IMR-90 (cell line): ENCODE results near the gene DBP. TPM values are rescaled to one million over a fixed set of nuclear protein-coding genes. Genes with fewer than 3 reads are reported as not detected.

Experiments used
- ATAC-seq: fragments of 200-7000 bp; cut with Tn5 transposase; 2 replicates; pipeline ENCODE4 v1.9.1; 2020; ENCODE audit warnings: low read depth, mild to moderate bottlenecking, moderate library complexity
- BruUV-seq: library from RNA; stranded (reverse); fragments of 400-500 nt; replicated peaks from 2 replicates; lab custom pipeline; 2021; lab: Mats Ljungman, UMichigan
- CTCF ChIA-PET: fragments of 300-600 bp; formaldehyde crosslinking; extraction: SDS; loops from one replicate; lab custom pipeline; 2021; ENCODE audit warnings: antibody characterized with exemption; lab: Yijun Ruan, JAX
- POLR2A ChIA-PET: fragments of 300-600 bp; sonication (Branson Sonifier 250); formaldehyde crosslinking; loops from one replicate; lab custom pipeline; 2022; ENCODE audit warnings: antibody characterized with exemption; ENCODE audit not compliant: unreplicated experiment; lab: Charles Lee
- DNase-seq: peaks from one replicate; pipeline ENCODE4 v3.0.0; 2013
- H2AFZ ChIP-seq: replicated peaks from 2 replicates; pipeline ENCODE3; 2013; ENCODE audit warnings: low read length, mild to moderate bottlenecking; ENCODE audit not compliant: poor library complexity
- H2AK5ac ChIP-seq: 2 replicates; pipeline ENCODE4 v1.6.1; 2013; ENCODE audit warnings: low read depth, low read length, inconsistent platforms
- H2AK9ac ChIP-seq: replicated peaks from 2 replicates; pipeline ENCODE3; 2013; ENCODE audit warnings: mild to moderate bottlenecking, low read depth, low read length, moderate library complexity; ENCODE audit not compliant: poor library complexity
- H2BK120ac ChIP-seq: 2 replicates; pipeline ENCODE4 v1.6.1; 2013; ENCODE audit warnings: low read depth, low read length, inconsistent platforms
- H2BK15ac ChIP-seq: 3 replicates; pipeline ENCODE4 v1.6.1; 2013; ENCODE audit warnings: low read depth, low read length, inconsistent platforms
- H2BK20ac ChIP-seq: 2 replicates; pipeline ENCODE4 v1.6.1; 2013; ENCODE audit warnings: low read depth, mild to moderate bottlenecking, inconsistent platforms, low read length, moderate library complexity
- H2BK5ac ChIP-seq: 2 replicates; pipeline ENCODE4 v1.6.1; 2013; ENCODE audit warnings: mild to moderate bottlenecking, low read depth, low read length, inconsistent platforms; ENCODE audit not compliant: poor library complexity, severe bottlenecking
- H3K14ac ChIP-seq: replicated peaks from 2 replicates; pipeline ENCODE4 v1.6.1; 2013; ENCODE audit warnings: low read depth, low read length, inconsistent platforms
- H3K18ac ChIP-seq: 2 replicates; pipeline ENCODE4 v1.6.1; 2013; ENCODE audit warnings: low read depth, low read length, control low read depth
- H3K23ac ChIP-seq: 2 replicates; pipeline ENCODE4 v1.6.1; 2013; ENCODE audit warnings: low read depth, low read length, inconsistent platforms
- H3K27ac ChIP-seq: 2 replicates; pipeline ENCODE4 v1.5.1; 2013; ENCODE audit warnings: mild to moderate bottlenecking, control low read depth, low read length; ENCODE audit not compliant: insufficient read depth
- H3K27me3 ChIP-seq: 2 replicates; pipeline ENCODE4 v1.6.1; 2013; ENCODE audit warnings: low read length; ENCODE audit not compliant: control insufficient read depth, insufficient read depth
- H3K36me3 ChIP-seq: 2 replicates; pipeline ENCODE4 v1.6.1; 2013; ENCODE audit warnings: low read length, mixed read lengths; ENCODE audit not compliant: control insufficient read depth, insufficient read depth
- H3K4ac ChIP-seq: 2 replicates; pipeline ENCODE4 v1.6.1; 2013; ENCODE audit warnings: low read depth, low read length, inconsistent platforms
- H3K4me1 ChIP-seq: 2 replicates; pipeline ENCODE4 v1.6.1; 2013; ENCODE audit warnings: low read length, mixed read lengths; ENCODE audit not compliant: control insufficient read depth, insufficient read depth
- H3K4me2 ChIP-seq: 2 replicates; pipeline ENCODE4 v1.6.1; 2013; ENCODE audit warnings: low read depth, mild to moderate bottlenecking, control low read depth, low read length, moderate library complexity
- H3K4me3 ChIP-seq: 2 replicates; pipeline ENCODE4 v1.5.1; 2013; ENCODE audit warnings: low read depth, mild to moderate bottlenecking, control low read depth, low read length, moderate library complexity; ENCODE audit not compliant: insufficient read depth
- H3K56ac ChIP-seq: 2 replicates; pipeline ENCODE4 v1.6.1; 2013; ENCODE audit warnings: low read length, inconsistent platforms; ENCODE audit not compliant: insufficient read depth; ENCODE audit errors: extremely low read depth
- H3K79me1 ChIP-seq, 2 experiments: 2 replicates each; pipeline ENCODE4 v1.6.1; 2013; ENCODE audit warnings: low read length in 2 of 2, inconsistent platforms in 1 of 2, low read depth in 1 of 2
- H3K9ac ChIP-seq: 2 replicates; pipeline ENCODE4 v1.6.1; 2013; ENCODE audit warnings: low read depth, low read length, control low read depth
- H3K9me1 ChIP-seq: 2 replicates; pipeline ENCODE4 v1.6.1; 2013; ENCODE audit warnings: low read length, inconsistent platforms; ENCODE audit not compliant: insufficient read depth
- H3K9me3 ChIP-seq: 2 replicates; pipeline ENCODE4 v1.6.1; 2013; ENCODE audit warnings: low read length; ENCODE audit not compliant: control insufficient read depth, insufficient read depth
- H4K20me1 ChIP-seq: 2 replicates; pipeline ENCODE4 v1.6.1; 2013; ENCODE audit warnings: low read length, inconsistent platforms; ENCODE audit not compliant: insufficient read depth
- H4K5ac ChIP-seq: 2 replicates; pipeline ENCODE4 v1.6.1; 2013; ENCODE audit warnings: mild to moderate bottlenecking, low read depth, low read length, control low read depth
- H4K8ac ChIP-seq, 2 experiments: 2 replicates each; pipeline ENCODE4 v1.6.1; 2013; ENCODE audit warnings: low read depth in 2 of 2, low read length in 2 of 2, control low read depth in 1 of 2, inconsistent platforms in 1 of 2
- H4K91ac ChIP-seq: 2 replicates; pipeline ENCODE4 v1.6.1; 2013; ENCODE audit warnings: low read depth, low read length, inconsistent platforms; ENCODE audit not compliant: insufficient read depth
- POLR2A ChIP-seq: IDR thresholded peaks from 2 replicates; pipeline ENCODE4 v1.6.1; 2012; ENCODE audit warnings: mild to moderate bottlenecking, low read depth, low read length
- SMC3 ChIP-seq: fragments of 150-350 bp; IDR thresholded peaks from 2 replicates; pipeline ENCODE4 v1.6.1; 2016; ENCODE audit warnings: low read depth, mild to moderate bottlenecking, antibody characterized with exemption, low read length, moderate library complexity
- WGBS, 2 experiments: methylation state at CpG; one replicate each; pipeline versions ENCODE4 v1.1.5 to v1.1.7; 2013; ENCODE audit warnings: missing lambda C conversion rate in 2 of 2; ENCODE audit not compliant: insufficient read length in 1 of 2; ENCODE audit errors: extremely low coverage in 2 of 2; 5-methylcytosine and 5-hydroxymethylcytosine counted together
- dilution Hi-C: fragments of 300-500 bp; cut with HindIII; formaldehyde crosslinking; loops from one replicate; pipeline ENCODE4 v1.14.3; 2018; ENCODE audit warnings: low sequenced_read_pairs; ENCODE audit not compliant: unreplicated experiment
- in situ Hi-C: fragments of 300-500 bp; cut with MboI; formaldehyde crosslinking; loops from 3 replicates; pipeline ENCODE4 v1.14.3; 2019; ENCODE audit warnings: low sequenced_read_pairs, inconsistent platforms, mixed read lengths
- intact Hi-C: fragments of 100-400 bp; cut with micrococcal nuclease; formaldehyde crosslinking; loops from 2 replicates; pipeline ENCODE4 v1.10.0; 2022
- polyA plus RNA-seq, 3 experiments: library from polyadenylated mRNA; depleted of rRNA; stranded (reverse); fragments of >200 nt; gene quantifications; 2 replicates each; pipeline ENCODE4 v1.2.3, GENCODE V29; 2012; ENCODE audit warnings: low replicate concordance in 1 of 3
- total RNA-seq: library from RNA; depleted of rRNA; stranded (reverse); fragments of >200 nt; gene quantifications from 2 replicates; pipeline ENCODE4 v1.2.3, GENCODE V29; 2012

Gene DBP
- total and polyA plus RNA-seq, 2 of the 4 experiments (the other 2 are of a cell fraction) = 3.0 to 3.6 TPM

DNA sequence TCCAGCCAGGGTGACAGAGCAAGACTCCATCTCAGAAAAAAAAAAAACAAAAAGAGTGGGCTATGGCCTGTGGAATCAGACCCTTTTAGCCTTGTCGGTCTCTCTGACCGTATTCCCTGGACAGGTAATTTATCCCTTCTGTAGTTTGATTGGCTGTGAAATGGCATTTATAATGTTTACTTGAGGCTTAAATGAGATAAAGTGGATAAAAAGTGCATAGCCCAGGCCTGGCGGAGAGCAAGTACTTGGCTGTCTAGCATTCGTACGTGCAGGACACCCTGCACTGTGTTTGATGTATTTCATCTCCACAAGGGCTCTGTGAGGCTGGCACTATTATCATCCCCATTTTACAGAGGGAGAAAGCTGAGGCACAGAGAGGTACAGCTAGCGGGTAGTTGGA is 28.6 kb upstream of the DBP start:
- DNase-seq (no peak), ATAC-seq (no peak)
- Histone ChIP-seq H4K91ac (no peak overlapping the region), H3K9me3 (no peaks in the 10 kb centered on the region), H4K5ac (no peak overlapping the region), H2BK5ac (no peak overlapping the region), H4K8ac (no peak overlapping the region), H3K4me3 (no peak overlapping the region), H2BK120ac (no peak overlapping the region), H2AFZ (no peak overlapping the region), H3K9me1 (no peaks in the 10 kb centered on the region), H3K4me1 (no peaks in the 10 kb centered on the region), H3K4ac (no peak overlapping the region), H2AK5ac (no peak overlapping the region), H3K27ac (no peak overlapping the region), H4K20me1 (no peaks in the 10 kb centered on the region), H3K4me2 (no peak overlapping the region), H3K14ac (no peak overlapping the region), H2AK9ac (no peak overlapping the region), H3K79me1 (no peaks in the 10 kb centered on the region), H2BK20ac (no peak overlapping the region), H3K56ac (no peak overlapping the region), H2BK15ac (no peak overlapping the region), H3K18ac (no peak overlapping the region), H3K36me3 (no peaks in the 10 kb centered on the region), H3K9ac (no peak overlapping the region), H3K23ac (no peak overlapping the region), H3K27me3 (peaks cover 2% of the 10 kb centered on the region)
- CTCF ChIA-PET = no interaction called here
- WGBS, 2 experiments = no CpG with 5 or more reads among the region's 6 CpGs
- POLR2A ChIA-PET = no interaction called here
- intact Hi-C loops (no loop called here), dilution Hi-C loops (no loop called here), in situ Hi-C loops (no loop called here)
- TF ChIP-seq POLR2A = no peak
- TF ChIP-seq SMC3 = no peak
- BruUV-seq = no TSS peak
